Measurements from ENCODE around the gene ZBP1. TPM values are rescaled to one million over a fixed set of nuclear protein-coding genes. Genes with fewer than 3 reads are reported as not detected.
A peak's percentile ranks its signal among the peaks of the same experiment; 100 is the strongest.

Gene ZBP1
- total RNA-seq, 6 experiments from 2014 or later: 0.14 to 0.75 (median 0.36) TPM; not detected in 2

DNA sequence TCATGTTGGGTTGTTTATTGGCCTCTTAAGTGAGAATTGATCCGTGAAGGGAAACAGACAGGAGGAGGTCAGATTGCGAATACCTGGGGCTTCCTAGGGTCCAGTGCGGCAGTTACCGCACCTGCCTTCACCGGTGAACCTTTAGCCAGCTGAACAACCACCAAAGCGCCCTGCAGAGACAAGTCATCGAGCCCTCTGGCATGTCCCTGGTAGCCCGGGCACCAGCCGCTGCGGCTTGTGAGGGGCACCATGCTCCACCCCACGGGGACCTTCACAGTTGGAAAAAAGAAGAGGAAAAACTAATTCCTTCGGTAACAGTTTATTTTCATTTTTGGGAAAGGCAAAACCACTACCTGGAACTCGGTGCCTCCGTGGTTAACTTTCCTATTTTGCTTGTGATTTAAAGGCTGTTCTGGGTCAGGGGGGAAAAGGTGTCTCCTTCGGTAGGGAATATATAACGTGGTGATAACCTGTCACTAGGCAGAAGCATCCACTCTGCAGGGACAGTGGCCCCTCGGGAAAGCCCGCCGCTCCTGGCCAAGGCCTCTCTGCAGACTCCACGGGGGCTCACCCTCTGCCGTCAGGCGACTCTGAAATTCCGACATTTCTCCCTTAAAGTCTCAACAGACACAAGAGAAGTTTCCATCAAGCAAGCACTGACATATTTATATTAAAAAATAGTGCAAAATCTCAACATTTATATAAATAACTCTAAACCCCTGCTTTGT lies 30.7 kb upstream of the ZBP1 start:
- TF ChIP-seq POLR2A (IDR thresholded peaks at IDR 0.05): no peak
- TF ChIP-seq, protein P1, sequence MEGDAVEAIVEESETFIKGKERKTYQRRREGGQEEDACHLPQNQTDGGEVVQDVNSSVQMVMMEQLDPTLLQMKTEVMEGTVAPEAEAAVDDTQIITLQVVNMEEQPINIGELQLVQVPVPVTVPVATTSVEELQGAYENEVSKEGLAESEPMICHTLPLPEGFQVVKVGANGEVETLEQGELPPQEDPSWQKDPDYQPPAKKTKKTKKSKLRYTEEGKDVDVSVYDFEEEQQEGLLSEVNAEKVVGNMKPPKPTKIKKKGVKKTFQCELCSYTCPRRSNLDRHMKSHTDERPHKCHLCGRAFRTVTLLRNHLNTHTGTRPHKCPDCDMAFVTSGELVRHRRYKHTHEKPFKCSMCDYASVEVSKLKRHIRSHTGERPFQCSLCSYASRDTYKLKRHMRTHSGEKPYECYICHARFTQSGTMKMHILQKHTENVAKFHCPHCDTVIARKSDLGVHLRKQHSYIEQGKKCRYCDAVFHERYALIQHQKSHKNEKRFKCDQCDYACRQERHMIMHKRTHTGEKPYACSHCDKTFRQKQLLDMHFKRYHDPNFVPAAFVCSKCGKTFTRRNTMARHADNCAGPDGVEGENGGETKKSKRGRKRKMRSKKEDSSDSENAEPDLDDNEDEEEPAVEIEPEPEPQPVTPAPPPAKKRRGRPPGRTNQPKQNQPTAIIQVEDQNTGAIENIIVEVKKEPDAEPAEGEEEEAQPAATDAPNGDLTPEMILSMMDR (IDR thresholded peaks at IDR 0.05): no peak
- ATAC-seq (no peak), DNase-seq (peak in 1 of 3 donors; percentile 36)
- H3K9me3 ChIP-seq: no peaks in the 10 kb centered on the region
- no peaks in the 10 kb centered on the region for H3K27me3 ChIP-seq
- no peak overlapping the region for H3K4me3 ChIP-seq
- no peak overlapping the region for H3K27ac ChIP-seq
- intact Hi-C loops (cut with DNase I): loop anchor here in 1 of 2 donors (10.0 kb wide), 1 partner anchor 444 kb away; no protein-coding TSS in a partner anchor
- no peaks in the 10 kb centered on the region for H3K36me3 ChIP-seq
- WGBS (ENCODE audit: insufficient coverage, low coverage, low lambda C conversion rate, missing lambda C conversion rate): 50% methylated on average over 6 of the region's 23 CpGs
- no peaks in the 10 kb centered on the region for H3K4me1 ChIP-seq

DNA sequence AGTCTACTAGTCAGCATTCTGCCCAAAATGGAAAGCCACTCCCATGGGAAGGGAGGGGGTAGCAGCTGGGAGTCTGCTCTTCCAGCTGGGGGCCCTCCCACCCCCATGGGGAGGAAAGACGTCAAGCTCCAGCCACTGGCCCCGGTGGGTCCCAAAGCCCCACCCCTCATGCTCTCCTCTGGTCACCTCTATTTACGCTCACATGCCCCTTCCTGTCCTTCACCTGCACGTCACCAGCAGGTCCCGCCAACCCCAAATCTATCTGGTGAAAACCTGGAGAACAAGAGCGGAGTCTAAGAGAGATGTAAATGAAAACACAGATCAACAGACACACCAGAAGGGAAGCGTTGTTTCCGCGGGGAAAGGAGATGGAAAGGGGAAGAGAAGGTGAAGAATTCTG lies 30.0 kb upstream of the ZBP1 start:
- Histone ChIP-seq H3K9me3 (no peaks in the 10 kb centered on the region), H3K27ac (no peak overlapping the region), H3K4me1 (no peaks in the 10 kb centered on the region), H3K4me3 (no peak overlapping the region), H3K36me3 (no peaks in the 10 kb centered on the region), H3K27me3 (no peaks in the 10 kb centered on the region)
- intact Hi-C loops (cut with DNase I): loop anchor here in 1 of 2 donors (10.0 kb wide), 1 partner anchor 445 kb away; no protein-coding TSS in a partner anchor
- 19% methylated on average over 9 of the region's 9 CpGs for WGBS (ENCODE audit: insufficient coverage, low coverage, low lambda C conversion rate, missing lambda C conversion rate)
- peak in 1 of 3 donors; percentile 31 for DNase-seq
- no peak for ATAC-seq
- TF ChIP-seq POLR2A (IDR thresholded peaks at IDR 0.05): no peak
- TF ChIP-seq, protein P1 (IDR thresholded peaks at IDR 0.05): no peak

DNA sequence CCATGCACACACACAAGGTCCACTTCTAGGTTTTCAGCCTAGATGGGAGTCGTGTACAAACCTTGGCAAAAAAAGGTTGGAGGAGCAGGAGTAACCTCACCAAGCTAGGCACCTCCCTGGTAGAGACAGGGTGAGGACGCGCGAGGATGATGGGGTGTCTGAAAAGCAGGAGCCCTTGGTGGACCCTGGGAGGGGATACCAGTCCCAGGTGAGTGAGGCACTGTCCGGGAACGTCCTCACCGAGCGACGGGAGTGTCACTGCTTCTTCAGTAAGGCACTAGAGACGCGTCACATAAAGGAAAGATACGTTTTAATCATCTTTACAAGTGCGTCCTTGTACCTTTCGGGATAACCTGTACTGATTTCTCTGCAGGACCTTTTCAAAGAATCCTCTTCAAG lies 29.4 kb upstream of the ZBP1 start:
- ATAC-seq (no peak), DNase-seq (peak in 1 of 3 donors; percentile 37)
- intact Hi-C loops (cut with DNase I): loop anchor here in 1 of 2 donors (10.0 kb wide), 1 partner anchor 445 kb away; no protein-coding TSS in a partner anchor
- Histone ChIP-seq H3K4me3 (no peak overlapping the region), H3K27ac (no peak overlapping the region), H3K36me3 (no peaks in the 10 kb centered on the region), H3K4me1 (no peaks in the 10 kb centered on the region), H3K9me3 (no peaks in the 10 kb centered on the region), H3K27me3 (no peaks in the 10 kb centered on the region)
- 50% methylated on average over 7 of the region's 14 CpGs for WGBS (ENCODE audit: insufficient coverage, low coverage, low lambda C conversion rate, missing lambda C conversion rate)
- TF ChIP-seq, protein P1 (IDR thresholded peaks at IDR 0.05): no peak
- no peak for TF ChIP-seq POLR2A (IDR thresholded peaks at IDR 0.05)

DNA sequence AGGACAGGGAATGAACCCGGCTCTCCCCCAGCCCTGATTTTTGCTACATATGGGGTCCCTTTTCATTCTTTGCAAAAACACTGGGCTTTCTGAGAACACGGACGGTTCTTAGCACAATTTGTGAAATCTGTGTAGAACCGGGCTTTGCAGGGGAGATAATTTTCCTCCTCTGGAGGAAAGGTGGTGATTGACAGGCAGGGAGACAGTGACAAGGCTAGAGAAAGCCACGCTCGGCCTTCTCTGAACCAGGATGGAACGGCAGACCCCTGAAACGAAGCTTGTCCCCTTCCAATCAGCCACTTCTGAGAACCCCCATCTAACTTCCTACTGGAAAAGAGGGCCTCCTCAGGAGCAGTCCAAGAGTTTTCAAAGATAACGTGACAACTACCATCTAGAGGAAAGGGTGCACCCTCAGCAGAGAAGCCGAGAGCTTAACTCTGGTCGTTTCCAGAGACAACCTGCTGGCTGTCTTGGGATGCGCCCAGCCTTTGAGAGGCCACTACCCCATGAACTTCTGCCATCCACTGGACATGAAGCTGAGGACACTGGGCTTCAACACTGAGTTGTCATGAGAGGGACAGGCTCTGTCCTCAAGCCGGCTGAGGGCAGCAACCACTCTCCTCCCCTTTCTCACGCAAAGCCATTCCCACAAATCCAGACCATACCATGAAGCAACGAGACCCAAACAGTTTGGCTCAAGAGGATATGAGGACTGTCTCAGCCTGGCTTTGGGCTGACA lies 28.8 kb upstream of the ZBP1 start:
- ATAC-seq (no peak), DNase-seq (peak in 1 of 3 donors; percentile 28)
- no peaks in the 10 kb centered on the region for H3K4me1 ChIP-seq
- intact Hi-C loops (cut with DNase I): no loop called here
- no peaks in the 10 kb centered on the region for H3K36me3 ChIP-seq
- TF ChIP-seq POLR2A (IDR thresholded peaks at IDR 0.05): no peak
- TF ChIP-seq, protein P1 (IDR thresholded peaks at IDR 0.05): no peak
- 58% methylated on average over 10 of the region's 15 CpGs for WGBS (ENCODE audit: insufficient coverage, low coverage, low lambda C conversion rate, missing lambda C conversion rate)
- H3K4me3 ChIP-seq: no peak overlapping the region
- H3K27me3 ChIP-seq: no peaks in the 10 kb centered on the region
- H3K27ac ChIP-seq: no peak overlapping the region
- no peaks in the 10 kb centered on the region for H3K9me3 ChIP-seq

All from right lobe of liver (tissue), 6 donors.